ENCODE measurements around the gene MRE11. TPM values are rescaled to one million over a fixed set of nuclear protein-coding genes. Genes with fewer than 3 reads are reported as not detected.

Gene MRE11
- total and polyA plus RNA-seq, 4 donors: 1.5 to 18.3 (median 5.6) TPM

DNA sequence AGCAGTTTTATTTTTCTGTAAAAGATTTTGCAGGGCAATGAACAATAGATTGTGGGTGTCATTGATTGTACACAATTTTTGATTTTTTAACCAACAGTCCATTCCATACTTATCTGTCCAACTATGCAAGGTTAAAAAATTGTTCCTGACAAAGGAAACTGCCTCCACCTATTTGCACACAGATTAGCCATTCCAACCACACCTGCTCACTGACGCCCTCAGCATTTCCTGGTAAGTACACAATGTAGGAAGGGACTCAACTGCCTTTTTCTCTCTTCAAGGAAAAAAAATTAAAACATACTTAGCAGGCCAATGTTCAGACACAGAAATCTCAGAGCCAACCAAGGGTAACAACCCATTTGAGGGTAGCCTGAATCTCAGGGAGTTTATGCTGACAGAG is 45.8 kb upstream of the MRE11 start:
- DNase-seq (ENCODE audit: low spot score): no peak
- peaks cover 0 to 8% (median 3%) of the 10 kb centered on the region in 4 donors for H3K4me1 ChIP-seq (ENCODE audit: control insufficient read depth in 4 of 4, insufficient read depth in 4 of 4, low read length in 3 of 4)
- H3K9ac ChIP-seq (ENCODE audit: low read depth in 1 of 2, low read length in 2 of 2): no peak overlapping the region
- H3K36me3 ChIP-seq (ENCODE audit: control insufficient read depth in 4 of 4, insufficient read depth in 3 of 4, low read depth in 1 of 4, low read length in 3 of 4): no peaks in the 10 kb centered on the region
- WGBS: 44% methylated on average over 1 of the region's 1 CpG
- no peak for TF ChIP-seq GABPA (IDR thresholded peaks at IDR 0.05 in 1 of 2, conservative IDR thresholded peaks at IDR 0.05 in 1 of 2)
- no peak for TF ChIP-seq JUND (IDR thresholded peaks at IDR 0.05)
- TF ChIP-seq, protein P1, sequence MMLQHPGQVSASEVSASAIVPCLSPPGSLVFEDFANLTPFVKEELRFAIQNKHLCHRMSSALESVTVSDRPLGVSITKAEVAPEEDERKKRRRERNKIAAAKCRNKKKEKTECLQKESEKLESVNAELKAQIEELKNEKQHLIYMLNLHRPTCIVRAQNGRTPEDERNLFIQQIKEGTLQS (IDR thresholded peaks at IDR 0.05): no peak
- TF ChIP-seq RAD21 (IDR thresholded peaks at IDR 0.05): no peak
- TF ChIP-seq, protein P2, sequence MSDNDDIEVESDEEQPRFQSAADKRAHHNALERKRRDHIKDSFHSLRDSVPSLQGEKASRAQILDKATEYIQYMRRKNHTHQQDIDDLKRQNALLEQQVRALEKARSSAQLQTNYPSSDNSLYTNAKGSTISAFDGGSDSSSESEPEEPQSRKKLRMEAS (IDR thresholded peaks at IDR 0.05): no peak
- TF ChIP-seq FOXA2 (IDR thresholded peaks at IDR 0.05): no peak
- TF ChIP-seq, protein P3, sequence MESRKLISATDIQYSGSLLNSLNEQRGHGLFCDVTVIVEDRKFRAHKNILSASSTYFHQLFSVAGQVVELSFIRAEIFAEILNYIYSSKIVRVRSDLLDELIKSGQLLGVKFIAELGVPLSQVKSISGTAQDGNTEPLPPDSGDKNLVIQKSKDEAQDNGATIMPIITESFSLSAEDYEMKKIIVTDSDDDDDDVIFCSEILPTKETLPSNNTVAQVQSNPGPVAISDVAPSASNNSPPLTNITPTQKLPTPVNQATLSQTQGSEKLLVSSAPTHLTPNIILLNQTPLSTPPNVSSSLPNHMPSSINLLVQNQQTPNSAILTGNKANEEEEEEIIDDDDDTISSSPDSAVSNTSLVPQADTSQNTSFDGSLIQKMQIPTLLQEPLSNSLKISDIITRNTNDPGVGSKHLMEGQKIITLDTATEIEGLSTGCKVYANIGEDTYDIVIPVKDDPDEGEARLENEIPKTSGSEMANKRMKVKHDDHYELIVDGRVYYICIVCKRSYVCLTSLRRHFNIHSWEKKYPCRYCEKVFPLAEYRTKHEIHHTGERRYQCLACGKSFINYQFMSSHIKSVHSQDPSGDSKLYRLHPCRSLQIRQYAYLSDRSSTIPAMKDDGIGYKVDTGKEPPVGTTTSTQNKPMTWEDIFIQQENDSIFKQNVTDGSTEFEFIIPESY (IDR thresholded peaks at IDR 0.05): no peak
- TF ChIP-seq EGR1 (IDR thresholded peaks at IDR 0.05; ENCODE audit: low read depth in 2 of 2): no peak
- TF ChIP-seq FOXA1 (IDR thresholded peaks at IDR 0.05): no peak
- TF ChIP-seq, protein P4, sequence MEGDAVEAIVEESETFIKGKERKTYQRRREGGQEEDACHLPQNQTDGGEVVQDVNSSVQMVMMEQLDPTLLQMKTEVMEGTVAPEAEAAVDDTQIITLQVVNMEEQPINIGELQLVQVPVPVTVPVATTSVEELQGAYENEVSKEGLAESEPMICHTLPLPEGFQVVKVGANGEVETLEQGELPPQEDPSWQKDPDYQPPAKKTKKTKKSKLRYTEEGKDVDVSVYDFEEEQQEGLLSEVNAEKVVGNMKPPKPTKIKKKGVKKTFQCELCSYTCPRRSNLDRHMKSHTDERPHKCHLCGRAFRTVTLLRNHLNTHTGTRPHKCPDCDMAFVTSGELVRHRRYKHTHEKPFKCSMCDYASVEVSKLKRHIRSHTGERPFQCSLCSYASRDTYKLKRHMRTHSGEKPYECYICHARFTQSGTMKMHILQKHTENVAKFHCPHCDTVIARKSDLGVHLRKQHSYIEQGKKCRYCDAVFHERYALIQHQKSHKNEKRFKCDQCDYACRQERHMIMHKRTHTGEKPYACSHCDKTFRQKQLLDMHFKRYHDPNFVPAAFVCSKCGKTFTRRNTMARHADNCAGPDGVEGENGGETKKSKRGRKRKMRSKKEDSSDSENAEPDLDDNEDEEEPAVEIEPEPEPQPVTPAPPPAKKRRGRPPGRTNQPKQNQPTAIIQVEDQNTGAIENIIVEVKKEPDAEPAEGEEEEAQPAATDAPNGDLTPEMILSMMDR (IDR thresholded peaks at IDR 0.05; ENCODE audit: low read depth, low read length, missing input control): no peak
- TF ChIP-seq RXRA (IDR thresholded peaks at IDR 0.05): no peak
- no peak for TF ChIP-seq HNF4G (IDR thresholded peaks at IDR 0.05)
- TF ChIP-seq HNF4A (conservative IDR thresholded peaks at IDR 0.05): no peak
- no peak for TF ChIP-seq YY1 (IDR thresholded peaks at IDR 0.05)
- no peak for TF ChIP-seq NR2F2 (IDR thresholded peaks at IDR 0.05)
- no peak for TF ChIP-seq TAF1 (conservative IDR thresholded peaks at IDR 0.05)
- no peak for TF ChIP-seq SP1 (IDR thresholded peaks at IDR 0.05)
- TF ChIP-seq, protein P5, sequence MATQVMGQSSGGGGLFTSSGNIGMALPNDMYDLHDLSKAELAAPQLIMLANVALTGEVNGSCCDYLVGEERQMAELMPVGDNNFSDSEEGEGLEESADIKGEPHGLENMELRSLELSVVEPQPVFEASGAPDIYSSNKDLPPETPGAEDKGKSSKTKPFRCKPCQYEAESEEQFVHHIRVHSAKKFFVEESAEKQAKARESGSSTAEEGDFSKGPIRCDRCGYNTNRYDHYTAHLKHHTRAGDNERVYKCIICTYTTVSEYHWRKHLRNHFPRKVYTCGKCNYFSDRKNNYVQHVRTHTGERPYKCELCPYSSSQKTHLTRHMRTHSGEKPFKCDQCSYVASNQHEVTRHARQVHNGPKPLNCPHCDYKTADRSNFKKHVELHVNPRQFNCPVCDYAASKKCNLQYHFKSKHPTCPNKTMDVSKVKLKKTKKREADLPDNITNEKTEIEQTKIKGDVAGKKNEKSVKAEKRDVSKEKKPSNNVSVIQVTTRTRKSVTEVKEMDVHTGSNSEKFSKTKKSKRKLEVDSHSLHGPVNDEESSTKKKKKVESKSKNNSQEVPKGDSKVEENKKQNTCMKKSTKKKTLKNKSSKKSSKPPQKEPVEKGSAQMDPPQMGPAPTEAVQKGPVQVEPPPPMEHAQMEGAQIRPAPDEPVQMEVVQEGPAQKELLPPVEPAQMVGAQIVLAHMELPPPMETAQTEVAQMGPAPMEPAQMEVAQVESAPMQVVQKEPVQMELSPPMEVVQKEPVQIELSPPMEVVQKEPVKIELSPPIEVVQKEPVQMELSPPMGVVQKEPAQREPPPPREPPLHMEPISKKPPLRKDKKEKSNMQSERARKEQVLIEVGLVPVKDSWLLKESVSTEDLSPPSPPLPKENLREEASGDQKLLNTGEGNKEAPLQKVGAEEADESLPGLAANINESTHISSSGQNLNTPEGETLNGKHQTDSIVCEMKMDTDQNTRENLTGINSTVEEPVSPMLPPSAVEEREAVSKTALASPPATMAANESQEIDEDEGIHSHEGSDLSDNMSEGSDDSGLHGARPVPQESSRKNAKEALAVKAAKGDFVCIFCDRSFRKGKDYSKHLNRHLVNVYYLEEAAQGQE (IDR thresholded peaks at IDR 0.05): no peak
- no peak overlapping the region for H3K27ac ChIP-seq (ENCODE audit: low read depth in 1 of 2, low read length in 2 of 2)
- H3K27me3 ChIP-seq (ENCODE audit: control insufficient read depth in 4 of 4, insufficient read depth in 4 of 4, low read length in 3 of 4): no peaks in the 10 kb centered on the region
- H3K9me3 ChIP-seq (ENCODE audit: control insufficient read depth in 4 of 4, low read length in 3 of 4): no peaks in the 10 kb centered on the region
- H3K4me3 ChIP-seq (ENCODE audit: low read depth in 1 of 3, low read length in 3 of 3): no peak overlapping the region

Measured in liver (tissue), 9 donors.